Stimulated activated CD8-positive, alpha-beta memory T cell treated with anti-CD3 and anti-CD28 coated beads, Interleukin-4, amount 100 ng/mL, for 48 hours (primary cell): ENCODE data around the gene OR11H6.
"Not testable (repeated sequence)": the region's sequence is repeated elsewhere in the genome, so short reads cannot be mapped to it uniquely, and the experiment has no call there.

Experiments used
- DNase-seq: peaks from one replicate; pipeline ENCODE4 v3.0.0-alpha.2; 2020

OR11H6 gene

DNA sequence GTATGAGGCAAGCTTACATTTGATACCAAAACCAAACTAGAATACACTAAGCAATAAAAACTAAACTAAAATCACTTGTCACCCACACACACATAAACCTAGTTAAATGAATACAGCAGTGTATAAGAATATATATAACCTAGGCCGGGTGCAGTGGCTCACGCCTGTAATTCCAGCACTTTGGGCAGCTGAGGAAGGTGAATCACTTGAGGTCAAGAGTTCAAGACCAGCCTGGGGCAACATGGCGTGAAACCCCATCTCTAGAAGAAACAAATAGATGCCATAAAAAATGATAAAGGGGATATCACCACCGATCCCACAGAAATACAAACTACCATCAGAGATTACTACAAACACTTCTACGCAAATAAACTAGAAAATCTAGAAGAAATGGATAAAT is 40.9 kb downstream of the OR11H6 start:
- not testable (repeated sequence) for DNase-seq

DNA sequence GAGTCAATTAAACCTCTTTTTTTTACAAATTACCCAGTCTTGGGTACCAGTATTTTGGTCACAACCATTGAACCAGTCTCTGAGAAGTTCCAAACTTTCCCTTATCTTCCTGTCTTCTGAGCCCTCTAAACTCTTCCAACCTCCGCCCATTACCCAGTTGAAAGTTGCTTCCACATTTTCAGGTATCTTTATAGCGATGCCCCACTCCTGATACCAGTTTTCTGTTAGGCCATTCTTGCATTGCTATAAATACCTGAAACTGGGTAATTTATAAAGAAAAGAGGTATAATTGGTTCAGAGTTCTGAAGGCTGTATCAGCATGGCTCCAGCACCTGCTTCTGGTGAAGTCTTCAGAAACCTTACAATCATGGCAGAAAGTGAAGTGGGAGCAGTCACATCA is 50.6 kb downstream of the OR11H6 start:
- DNase-seq: no peak
